HG03280 (cell line): ENCODE measurements around the gene CROCC.

Experiments used
- ATAC-seq: cut with Tn5 transposase; IDR thresholded peaks from one replicate; pipeline ENCODE4 v1.9.1; 2021; ENCODE audit warnings: mild to moderate bottlenecking, moderate library complexity; ENCODE audit not compliant: unreplicated experiment

CROCC gene

GRCh38 chr1:16982902-16983301, 61.2 kb downstream of the CROCC start:
- ATAC-seq = no peak

GRCh38 chr1:16983649-16984048, 61.9 kb downstream of the CROCC start:
- ATAC-seq = no peak

DNA sequence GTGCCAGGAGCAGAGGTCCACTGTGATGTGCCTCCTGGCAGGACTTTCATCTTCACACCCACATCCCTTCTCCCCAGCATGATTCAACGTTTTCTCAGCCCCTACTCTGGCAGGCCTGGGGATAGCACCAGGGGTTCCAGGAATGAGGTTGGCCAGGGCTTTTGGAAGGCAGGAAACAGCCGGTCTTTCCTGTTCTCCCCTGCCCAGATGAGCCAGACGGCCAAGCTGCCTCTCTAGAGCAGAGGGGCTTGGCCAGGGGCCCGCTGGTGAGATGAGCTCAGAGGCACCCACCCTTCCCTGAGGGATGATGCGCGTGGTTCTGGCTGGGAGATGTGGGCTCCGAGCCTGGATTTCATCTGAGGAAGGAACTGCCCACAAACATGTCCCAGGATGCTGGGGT, 63.0 kb downstream of the CROCC start:
- no peak for ATAC-seq

- ATAC-seq = no peak
These were observed 64.4 kb downstream of the CROCC start for GRCh38 chr1:16986113-16986512.

- no peak for ATAC-seq
These were observed 64.8 kb downstream of the CROCC start for GRCh38 chr1:16986560-16986959.

- no peak for ATAC-seq
These were observed 65.2 kb downstream of the CROCC start for GRCh38 chr1:16986962-16987361.

DNA sequence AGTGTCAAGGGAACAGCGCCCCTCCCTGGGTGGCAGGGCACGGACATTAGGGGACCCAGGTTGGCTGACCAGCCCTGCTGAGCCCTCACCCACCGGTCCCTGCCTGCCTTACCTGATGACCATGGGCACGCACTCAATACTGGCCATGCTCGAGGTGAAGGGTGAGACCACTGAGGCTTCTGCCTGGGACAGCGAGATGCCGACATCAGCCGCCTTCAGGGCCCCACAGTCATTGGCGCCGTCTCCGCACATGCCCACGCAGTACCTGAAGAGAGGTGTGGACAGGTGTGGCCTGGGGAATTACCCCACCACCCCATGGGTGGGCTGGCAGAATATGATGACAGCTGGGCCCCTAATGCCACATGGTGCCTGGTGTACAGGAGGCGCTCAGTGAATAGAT, 66.5 kb downstream of the CROCC start:
- no peak for ATAC-seq

DNA sequence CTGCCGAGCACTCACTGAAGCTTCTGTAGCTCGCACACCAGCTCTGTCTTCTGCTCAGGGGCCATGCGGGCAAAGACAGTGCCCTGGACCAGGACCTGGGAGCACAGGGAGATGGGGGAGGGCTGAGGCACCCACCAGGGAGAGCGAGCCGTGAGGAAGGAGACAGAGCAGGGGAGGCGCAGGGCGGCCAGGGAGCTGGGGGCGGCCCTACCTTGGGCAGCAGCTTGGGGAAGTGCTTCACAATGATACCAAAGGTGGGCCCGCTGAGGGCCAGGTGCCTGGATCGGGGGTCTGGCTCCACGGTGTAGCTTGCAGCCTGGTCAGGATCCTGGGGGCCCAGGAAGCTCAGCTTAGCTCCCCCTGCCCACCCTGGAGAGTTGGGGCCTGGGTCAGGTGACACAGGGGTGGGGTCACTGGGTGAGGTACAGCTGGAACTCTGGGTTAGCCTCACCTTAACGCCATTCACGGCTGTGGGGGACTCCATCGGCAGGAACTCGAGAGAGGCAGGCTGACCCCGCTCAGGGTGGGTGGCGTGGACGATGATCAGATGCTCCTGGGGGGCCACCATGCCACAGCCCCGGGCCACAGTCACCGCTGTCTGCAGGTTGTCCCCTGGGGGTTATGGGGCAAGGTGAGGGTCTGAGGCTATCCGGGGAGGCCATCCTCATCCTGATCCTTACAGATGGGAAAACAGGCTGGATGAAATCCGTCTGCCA, 68.1 kb downstream of the CROCC start:
- ATAC-seq = no peak

DNA sequence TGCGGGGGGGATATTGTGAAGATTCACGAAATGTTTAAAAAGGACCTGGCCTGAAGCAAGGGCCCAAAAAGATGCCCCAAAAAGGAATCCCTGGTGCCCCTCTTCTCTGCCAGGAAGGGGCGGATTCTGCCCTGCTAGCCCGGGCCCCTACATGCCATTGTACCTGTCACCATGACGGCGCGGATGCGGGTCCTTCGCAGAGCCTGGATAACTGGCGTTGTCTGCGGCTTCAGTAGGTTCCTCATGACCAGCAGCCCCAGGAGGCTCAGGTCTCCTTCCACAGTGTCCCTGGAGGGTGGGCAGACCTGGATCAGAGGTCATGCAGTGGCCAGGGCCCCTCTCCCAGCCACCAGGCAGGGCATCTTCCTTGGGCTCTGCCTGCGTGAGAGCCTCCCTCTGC, 69.8 kb downstream of the CROCC start:
- ATAC-seq = no peak

DNA sequence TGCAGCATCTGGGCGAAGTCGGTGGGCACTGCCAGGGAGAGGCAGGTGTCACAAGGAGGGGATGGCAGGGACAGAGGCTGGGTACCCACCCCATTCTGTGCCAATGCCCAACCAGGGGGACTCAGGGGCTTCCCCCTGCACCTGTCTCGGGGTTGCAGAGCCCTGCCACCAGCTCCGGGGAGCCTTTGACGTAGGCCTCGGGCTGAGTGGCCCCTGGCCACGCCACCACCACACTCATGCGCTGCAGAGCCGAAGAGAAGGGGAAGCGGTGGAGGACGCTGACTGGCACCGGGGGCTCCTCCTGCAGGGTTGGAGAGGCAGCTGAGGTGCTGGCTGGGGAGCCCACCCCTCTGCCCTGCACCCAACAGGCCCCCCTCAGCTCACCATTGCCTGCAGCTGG, 70.4 kb downstream of the CROCC start:
- ATAC-seq = no peak

DNA sequence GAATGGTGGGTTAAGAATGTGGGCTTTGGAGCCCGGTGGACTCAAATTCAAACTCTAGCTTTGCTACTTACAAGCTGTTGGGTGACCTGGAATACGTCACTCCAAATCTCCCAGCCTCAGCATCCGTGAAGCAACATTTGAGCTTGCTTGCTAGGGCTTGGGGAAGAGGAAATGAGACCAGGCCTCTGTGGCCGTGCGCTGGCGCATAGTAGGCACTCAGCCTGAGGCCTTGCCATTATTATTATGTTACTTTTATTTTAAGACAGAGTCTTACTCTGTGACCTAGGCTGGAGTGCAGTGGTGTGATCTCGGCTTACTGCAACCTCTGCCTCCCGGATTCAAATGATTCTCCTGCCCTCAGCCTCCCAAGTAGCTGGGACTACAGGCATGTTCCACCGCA, 70.9 kb downstream of the CROCC start:
- no peak for ATAC-seq

DNA sequence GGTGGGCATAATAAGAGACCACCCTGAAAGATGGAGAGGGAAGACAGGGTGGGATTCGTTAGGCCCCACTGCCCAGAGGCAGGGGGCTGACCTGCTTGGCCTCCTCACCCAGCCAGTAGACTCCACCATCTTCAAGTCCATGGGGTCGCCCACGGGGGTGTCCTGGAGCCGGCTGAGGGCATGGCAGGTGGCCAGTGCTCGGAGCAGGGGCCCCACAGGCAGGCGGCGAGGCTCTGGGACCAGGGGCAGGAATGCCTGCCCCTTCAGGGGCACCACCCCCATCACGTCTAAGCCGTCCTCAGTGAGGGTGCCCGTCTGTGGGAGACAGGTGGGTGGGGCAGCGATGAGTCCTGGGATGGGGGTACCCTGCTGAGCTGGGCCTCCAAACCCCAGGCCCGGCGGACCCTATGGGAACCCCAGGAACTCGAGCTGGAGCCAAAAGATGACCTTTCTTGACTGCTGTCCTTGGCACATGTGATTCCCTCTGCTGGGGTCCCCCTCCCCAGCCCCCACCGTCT, 71.8 kb downstream of the CROCC start:
- no peak for ATAC-seq

- ATAC-seq = no peak
These were observed 75.1 kb downstream of the CROCC start for GRCh38 chr1:16996845-16997244.

DNA sequence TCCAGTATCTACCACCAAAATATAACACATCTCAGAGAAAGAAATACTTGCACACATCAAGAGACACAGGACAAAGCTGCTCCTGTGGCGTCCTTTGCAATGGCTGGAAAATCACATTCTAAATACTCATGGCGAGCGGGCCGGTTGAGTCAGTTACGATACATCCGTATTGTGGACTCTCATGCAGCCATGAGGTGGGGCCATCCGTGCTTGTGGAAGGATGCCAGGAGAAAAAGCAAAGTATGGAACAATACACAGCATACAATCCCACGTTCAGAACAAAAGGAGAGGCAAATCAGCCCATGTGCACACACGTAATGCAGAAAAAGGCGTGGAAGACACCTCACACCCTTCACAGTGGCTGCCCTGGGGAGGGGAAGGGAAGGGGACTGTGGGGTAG, 76.9 kb downstream of the CROCC start:
- no peak for ATAC-seq

GRCh38 chr1:16999863-17000262, 78.1 kb downstream of the CROCC start:
- no peak for ATAC-seq

DNA sequence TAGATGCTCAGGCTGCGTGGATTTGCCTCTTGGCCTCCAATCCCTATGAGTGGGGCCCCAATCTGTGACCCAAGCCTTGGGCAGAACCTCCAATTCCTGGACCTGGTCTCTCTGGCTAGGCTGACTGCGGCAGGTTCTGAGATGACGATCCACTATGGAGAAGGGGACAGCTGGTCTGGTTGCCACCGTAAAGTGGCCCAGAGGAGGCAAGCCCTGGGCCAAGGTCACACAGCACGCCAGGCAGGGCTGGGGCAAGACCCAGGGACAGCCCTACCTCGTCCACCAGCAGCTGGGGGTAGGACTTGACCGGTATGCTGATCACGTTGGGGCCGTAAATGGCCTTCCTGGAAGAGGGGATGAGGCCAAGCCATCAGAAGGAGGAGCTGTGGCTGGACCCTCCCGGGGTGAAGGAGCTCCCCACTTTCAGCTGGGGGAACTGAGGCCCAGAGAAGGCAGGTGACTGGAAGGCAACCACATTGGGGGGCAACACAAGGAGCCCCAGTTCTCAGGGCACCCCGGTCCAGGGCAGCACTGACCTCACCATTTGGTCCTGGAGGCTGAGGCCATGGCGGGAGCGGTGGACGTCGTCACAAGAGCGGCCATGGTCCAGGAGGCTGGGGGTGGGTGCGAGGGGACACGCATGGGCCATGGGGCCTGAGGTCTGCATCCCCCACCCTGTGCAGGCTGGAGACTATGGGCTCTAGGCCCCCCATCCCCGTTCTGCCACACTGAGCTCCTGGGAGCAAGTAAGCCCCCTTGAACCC, 80.2 kb downstream of the CROCC start:
- no peak for ATAC-seq

GRCh38 chr1:17002524-17002902, 80.8 kb downstream of the CROCC start:
- ATAC-seq = no peak

DNA sequence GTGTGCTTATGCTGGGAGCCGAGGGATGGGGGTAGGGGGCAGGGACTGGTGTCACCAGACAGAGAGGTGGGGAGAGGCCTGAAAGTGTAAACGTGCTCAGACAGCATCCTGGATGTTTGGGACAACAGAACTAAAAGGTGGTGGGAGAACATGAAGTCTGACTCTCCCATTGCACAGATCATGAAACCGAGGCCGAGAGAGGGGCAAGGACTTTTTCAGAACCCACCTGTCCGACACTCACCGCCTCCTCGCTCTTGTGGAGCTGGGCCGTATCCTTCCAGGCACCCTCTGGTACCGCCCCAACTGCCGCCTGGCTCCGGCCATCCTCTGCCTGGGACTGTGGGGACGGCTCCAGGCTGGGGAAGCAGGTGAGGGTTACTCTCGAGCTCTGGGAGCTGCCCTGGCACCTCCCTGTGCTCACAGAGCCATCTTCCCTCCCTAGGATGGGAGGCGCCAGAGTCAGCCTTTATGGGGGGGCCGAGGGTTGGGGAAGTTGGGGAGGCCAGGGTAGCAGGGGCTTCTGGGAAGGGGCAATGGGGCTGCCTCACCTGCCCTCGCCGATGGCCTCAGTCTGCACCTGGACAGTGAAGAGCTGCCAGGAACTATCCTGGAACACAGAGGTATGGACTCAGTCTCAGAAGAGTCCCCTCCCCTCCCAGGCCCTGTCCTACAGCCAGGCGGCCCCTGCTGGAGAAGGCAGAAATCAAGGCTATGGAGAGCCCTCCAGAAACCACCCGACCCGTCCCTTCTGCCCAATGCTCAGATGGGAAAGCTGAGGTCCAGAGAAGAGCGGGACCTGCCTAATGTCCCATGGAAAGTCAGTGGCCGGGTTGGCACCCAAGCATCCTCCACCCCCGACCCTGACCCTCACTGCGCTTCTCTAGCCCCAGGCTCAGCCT, 83.0 kb downstream of the CROCC start:
- no peak for ATAC-seq

GRCh38 chr1:17005365-17005740, 83.6 kb downstream of the CROCC start:
- ATAC-seq = no peak

DNA sequence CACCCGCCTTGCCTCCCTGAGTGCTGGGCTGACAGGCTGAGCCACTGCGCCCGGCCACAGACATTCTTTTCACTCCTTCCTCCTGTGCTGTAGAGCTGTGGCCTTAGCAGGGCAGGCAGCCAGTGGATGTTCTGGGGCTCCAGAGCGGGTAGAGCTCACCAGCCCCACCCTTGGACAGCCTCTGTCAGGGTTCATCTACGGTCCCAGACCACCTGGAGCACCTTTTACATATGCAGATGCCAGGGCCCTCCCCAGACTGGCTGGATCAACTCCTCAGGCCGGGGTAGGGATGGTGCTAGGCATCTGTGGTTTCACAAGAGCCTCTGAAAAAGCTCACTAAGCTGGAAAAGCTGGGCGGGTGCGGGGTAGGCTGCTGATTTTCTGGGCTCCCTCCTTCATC, 85.4 kb downstream of the CROCC start:
- ATAC-seq = no peak

- no peak for ATAC-seq
These were observed 86.6 kb downstream of the CROCC start for GRCh38 chr1:17008208-17008855.
